AG09309 (cell line): ENCODE measurements around the gene ATP10A.
A peak's percentile ranks its signal among the peaks of the same experiment; 100 is the strongest.

Source experiments
- DNase-seq: peaks from one replicate; pipeline ENCODE4 v3.0.0-alpha.2; 2010; ENCODE audit warnings: low read depth
- H3K4me3 ChIP-seq: 2 replicates; pipeline ENCODE4 v1.5.1; 2011; ENCODE audit warnings: mild to moderate bottlenecking, low read depth, low read length, moderate library complexity; ENCODE audit not compliant: control insufficient read depth
- TF ChIP-seq, protein P1 (sequence below): IDR thresholded peaks from 2 replicates; pipeline ENCODE4 v1.5.1; 2011; ENCODE audit warnings: mild to moderate bottlenecking, low read depth, low read length, inconsistent platforms; ENCODE audit not compliant: insufficient read depth, control insufficient read depth; ENCODE audit errors: missing control alignments

Gene ATP10A

GRCh38 chr15:25905140-25905539 lies 42.0 kb upstream of the ATP10A start:
- TF ChIP-seq, protein P1, sequence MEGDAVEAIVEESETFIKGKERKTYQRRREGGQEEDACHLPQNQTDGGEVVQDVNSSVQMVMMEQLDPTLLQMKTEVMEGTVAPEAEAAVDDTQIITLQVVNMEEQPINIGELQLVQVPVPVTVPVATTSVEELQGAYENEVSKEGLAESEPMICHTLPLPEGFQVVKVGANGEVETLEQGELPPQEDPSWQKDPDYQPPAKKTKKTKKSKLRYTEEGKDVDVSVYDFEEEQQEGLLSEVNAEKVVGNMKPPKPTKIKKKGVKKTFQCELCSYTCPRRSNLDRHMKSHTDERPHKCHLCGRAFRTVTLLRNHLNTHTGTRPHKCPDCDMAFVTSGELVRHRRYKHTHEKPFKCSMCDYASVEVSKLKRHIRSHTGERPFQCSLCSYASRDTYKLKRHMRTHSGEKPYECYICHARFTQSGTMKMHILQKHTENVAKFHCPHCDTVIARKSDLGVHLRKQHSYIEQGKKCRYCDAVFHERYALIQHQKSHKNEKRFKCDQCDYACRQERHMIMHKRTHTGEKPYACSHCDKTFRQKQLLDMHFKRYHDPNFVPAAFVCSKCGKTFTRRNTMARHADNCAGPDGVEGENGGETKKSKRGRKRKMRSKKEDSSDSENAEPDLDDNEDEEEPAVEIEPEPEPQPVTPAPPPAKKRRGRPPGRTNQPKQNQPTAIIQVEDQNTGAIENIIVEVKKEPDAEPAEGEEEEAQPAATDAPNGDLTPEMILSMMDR = no peak
- peak; percentile 84 for DNase-seq

DNA sequence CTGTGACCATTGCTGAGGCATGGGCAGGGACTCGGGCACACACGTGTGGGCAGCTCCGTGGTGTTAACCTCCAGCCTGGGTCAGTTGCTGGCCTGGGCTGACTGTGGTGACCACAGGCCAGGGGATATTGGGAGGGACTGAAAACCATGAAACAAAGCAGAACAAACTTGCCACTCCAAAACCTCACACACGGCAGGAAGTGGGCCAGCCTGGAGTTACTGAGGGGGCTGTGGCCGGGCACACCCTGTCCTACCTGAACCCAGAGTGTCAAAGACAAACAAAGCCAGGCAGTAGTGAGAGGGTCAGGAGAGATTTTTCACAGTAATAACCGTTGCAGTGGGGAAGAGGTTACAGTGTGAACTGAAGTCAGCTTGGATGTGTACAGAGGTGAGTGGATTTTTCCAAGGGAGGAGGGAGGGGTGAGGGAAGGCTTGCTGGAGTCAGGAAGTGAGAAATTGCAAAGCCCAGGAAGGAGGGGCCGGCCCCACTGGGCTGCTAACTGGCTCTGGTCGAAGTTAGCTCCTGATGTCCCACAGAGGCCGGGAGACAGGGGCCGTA lies 40.0 kb upstream of the ATP10A start:
- TF ChIP-seq, protein P1 = no peak
- no peak for DNase-seq
- no peak overlapping the region for H3K4me3 ChIP-seq

More at GRCh38 chr15:25905140-25905539, 42.0 kb upstream of the ATP10A start:
- H3K4me3 ChIP-seq = no peak overlapping the region

GRCh38 chr15:25901811-25902605 lies 38.9 kb upstream of the ATP10A start:
- DNase-seq = no peak
- no peak overlapping the region for H3K4me3 ChIP-seq
- TF ChIP-seq, protein P1 = no peak

- no peak for DNase-seq
- H3K4me3 ChIP-seq = no peak overlapping the region
- TF ChIP-seq, protein P1 = no peak
These were observed 37.8 kb upstream of the ATP10A start for GRCh38 chr15:25900901-25901300.

GRCh38 chr15:25900431-25900830 lies 37.3 kb upstream of the ATP10A start:
- no peak for DNase-seq
- TF ChIP-seq, protein P1 = no peak
- no peak overlapping the region for H3K4me3 ChIP-seq

DNA sequence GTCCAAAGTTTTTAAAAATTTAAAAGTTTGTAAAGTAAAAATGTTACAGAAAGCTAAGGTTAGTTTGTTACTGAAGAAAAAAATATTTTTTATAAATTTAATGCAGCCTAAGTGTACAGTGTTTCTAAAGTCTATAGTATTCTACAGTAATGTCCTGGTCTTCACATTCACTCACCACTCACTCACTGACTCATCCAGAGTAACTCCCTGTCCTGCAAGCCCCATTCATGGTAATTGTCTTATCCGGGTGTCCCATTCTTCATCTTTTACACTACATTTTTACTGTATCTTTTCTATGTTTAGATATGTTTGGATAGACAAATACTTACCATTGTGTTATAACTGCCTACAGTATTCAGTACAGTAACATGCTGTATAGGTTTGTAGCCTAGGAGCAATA lies 36.7 kb upstream of the ATP10A start:
- TF ChIP-seq, protein P1 = no peak
- no peak for DNase-seq
- no peak overlapping the region for H3K4me3 ChIP-seq

GRCh38 chr15:25897658-25898057 lies 34.5 kb upstream of the ATP10A start:
- DNase-seq = no peak
- H3K4me3 ChIP-seq = no peak overlapping the region
- TF ChIP-seq, protein P1 = no peak
